Measurements from ENCODE around the gene HSPB9. TPM values are rescaled to one million over a fixed set of nuclear protein-coding genes. Genes with fewer than 3 reads are reported as not detected.

Gene HSPB9
- total RNA-seq, 2 experiments from 2014 or later, result 0.09 to 0.11 TPM

Other genes with a start within 250 kb of the HSPB9 start
- 100 to 1,000 TPM; 189 to 192 TPM for gene ACLY, start 203.9 kb upstream of the HSPB9 start, total RNA-seq
- 1 to 10 TPM in 1 of 2 experiments, under 1 TPM in 1; 0.81 to 1.1 TPM for gene ODAD4, start 192.2 kb upstream of the HSPB9 start, total RNA-seq
- gene CNP, start 156.0 kb upstream of the HSPB9 start, total RNA-seq, result 10 to 100 TPM; 55.1 to 77.0 TPM
- 10 to 100 TPM; 86.6 to 94.8 TPM for gene DNAJC7, start 105.4 kb upstream of the HSPB9 start, total RNA-seq
- gene NKIRAS2, start 102.7 kb upstream of the HSPB9 start, total RNA-seq, result 10 to 100 TPM; 16.3 to 17.2 TPM
- under 1 TPM; 0.19 to 0.32 TPM for gene C17orf113, start 72.2 kb upstream of the HSPB9 start, total RNA-seq
- gene ZNF385C, start 24.3 kb upstream of the HSPB9 start, total RNA-seq, result under 1 TPM; 0.23 to 0.30 TPM
- gene DHX58, start 10.1 kb upstream of the HSPB9 start, total RNA-seq, result 10 to 100 TPM; 23.8 to 31.1 TPM
- 10 to 100 TPM; 46.2 to 54.8 TPM for gene KAT2A, start 1.4 kb upstream of the HSPB9 start, total RNA-seq
- gene RAB5C, start 32.2 kb downstream of the HSPB9 start, total RNA-seq, result 10 to 100 TPM; 32.0 to 47.3 TPM
- under 1 TPM; 0.43 to 0.53 TPM for gene KCNH4, start 58.3 kb downstream of the HSPB9 start, total RNA-seq
- gene HCRT, start 62.6 kb downstream of the HSPB9 start, total RNA-seq, result not detected
- 10 to 100 TPM; 11.3 to 15.5 TPM for gene GHDC, start 71.7 kb downstream of the HSPB9 start, total RNA-seq
- gene STAT5B, start 153.6 kb downstream of the HSPB9 start, total RNA-seq, result 100 to 1,000 TPM; 162 to 203 TPM
- gene STAT5A, start 165.7 kb downstream of the HSPB9 start, total RNA-seq, result 100 to 1,000 TPM; 178 to 203 TPM

All from activated CD4-positive, alpha-beta T cell treated with anti-CD3 and anti-CD28 coated beads for 36 hours (primary cell).